Large intestine (tissue), 3 donors: Measurements from ENCODE around the gene CCDC192. TPM values are rescaled to one million over a fixed set of nuclear protein-coding genes. Genes with fewer than 3 reads are reported as not detected.
A peak's percentile ranks its signal among the peaks of the same experiment; 100 is the strongest.

Experiments
- DNase-seq, 2 donors: peaks; one replicate each; pipeline versions ENCODE4 v3.0.0 to v3.0.0-alpha.2; 2013
- H3K27ac ChIP-seq: one replicate; pipeline ENCODE4 v1.5.1; 2013; ENCODE audit warnings: low read length
- H3K27me3 ChIP-seq: 2 replicates; pipeline ENCODE4 v1.6.1; 2013; ENCODE audit warnings: low read length; ENCODE audit not compliant: control insufficient read depth, insufficient read depth
- H3K36me3 ChIP-seq: 2 replicates; pipeline ENCODE4 v1.6.1; 2013; ENCODE audit warnings: low read length; ENCODE audit not compliant: control insufficient read depth, insufficient read depth
- H3K4me1 ChIP-seq: one replicate; pipeline ENCODE4 v1.6.1; 2013; ENCODE audit warnings: low read length; ENCODE audit not compliant: control insufficient read depth, insufficient read depth
- H3K4me3 ChIP-seq: one replicate; pipeline ENCODE4 v1.5.1; 2013; ENCODE audit warnings: low read length
- H3K9me3 ChIP-seq: one replicate; pipeline ENCODE4 v1.6.1; 2013; ENCODE audit warnings: mild to moderate bottlenecking, low read depth, low read length, moderate library complexity; ENCODE audit not compliant: control insufficient read depth
- WGBS: methylation state at CpG from one replicate; pipeline ENCODE4 v1.1.5; 2013; ENCODE audit warnings: low lambda C conversion rate; ENCODE audit not compliant: insufficient coverage; 5-methylcytosine and 5-hydroxymethylcytosine counted together
- polyA plus RNA-seq: library from polyadenylated mRNA; unstranded; fragments of 120-200 nt; gene quantifications from one replicate; pipeline ENCODE4 v1.2.1, GENCODE V29; 2013

Gene CCDC192
- polyA plus RNA-seq, 1 donor: 0.39 TPM

GRCh38 chr5:127987354-127988145 is 284.4 kb downstream of the CCDC192 start:
- no peaks in the 10 kb centered on the region for H3K27me3 ChIP-seq
- whole genome bisulfite sequencing: 83% methylated on average over 1 of the region's 2 CpGs
- no peaks in the 10 kb centered on the region for H3K36me3 ChIP-seq
- DNase-seq: no peak
- H3K9me3 ChIP-seq: no peaks in the 10 kb centered on the region
- no peak overlapping the region for H3K4me3 ChIP-seq
- no peak overlapping the region for H3K27ac ChIP-seq
- no peaks in the 10 kb centered on the region for H3K4me1 ChIP-seq

DNA sequence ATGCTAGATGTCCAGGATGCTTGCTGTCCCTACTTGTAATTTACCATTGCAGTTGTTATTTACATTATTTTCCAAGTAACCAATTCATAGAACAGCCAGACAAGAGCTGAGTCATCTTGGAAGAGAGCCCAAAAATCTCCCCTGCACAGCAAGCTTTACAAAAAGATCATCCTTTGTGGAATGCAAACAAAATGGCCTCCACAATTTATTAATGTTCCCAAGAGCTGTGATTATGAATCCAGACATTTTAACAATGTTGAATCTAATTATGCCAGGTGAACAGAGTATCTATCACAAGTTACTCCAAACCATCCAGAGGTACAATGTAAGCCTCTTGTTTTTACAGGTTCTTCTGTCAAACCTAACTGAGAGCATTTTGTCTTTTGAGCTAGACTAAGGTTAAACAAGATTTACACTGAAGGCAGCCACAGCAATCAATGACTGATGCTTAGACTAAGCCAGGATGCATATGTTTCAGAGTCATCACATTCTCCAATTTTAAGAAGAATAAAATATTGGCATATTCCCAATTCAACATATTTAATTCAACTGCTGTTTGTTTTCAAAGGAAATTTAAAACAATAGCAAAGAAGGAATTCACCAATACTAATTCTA is 285.1 kb downstream of the CCDC192 start:
- DNase-seq: peak; percentile 11 to 33
- no peak overlapping the region for H3K27ac ChIP-seq

More for the DNA sequence above, 285.1 kb downstream of the CCDC192 start:
- no peaks in the 10 kb centered on the region for H3K9me3 ChIP-seq
- no peak overlapping the region for H3K4me3 ChIP-seq
- H3K4me1 ChIP-seq: no peaks in the 10 kb centered on the region
- no peaks in the 10 kb centered on the region for H3K27me3 ChIP-seq
- no peaks in the 10 kb centered on the region for H3K36me3 ChIP-seq

Other genes starting within 250 kb of the CCDC192 start
- gene PRRC1, start 185.8 kb upstream of the CCDC192 start, polyA plus RNA-seq: 75.5 TPM
- not detected for gene CTXN3, start 54.3 kb upstream of the CCDC192 start, polyA plus RNA-seq